HG03039 (cell line): ENCODE measurements around the gene CD276.
"Not testable (repeated sequence)": the region's sequence is repeated elsewhere in the genome, so short reads cannot be mapped to it uniquely, and the experiment has no call there.

Source experiments
- ATAC-seq: cut with Tn5 transposase; IDR thresholded peaks from one replicate; pipeline ENCODE4 v1.9.1; 2021; ENCODE audit warnings: mild to moderate bottlenecking, moderate library complexity; ENCODE audit not compliant: unreplicated experiment

The CD276 gene

GRCh38 chr15:73684581-73685455 is 635 bp downstream of the CD276 start:
- no peak for ATAC-seq

DNA sequence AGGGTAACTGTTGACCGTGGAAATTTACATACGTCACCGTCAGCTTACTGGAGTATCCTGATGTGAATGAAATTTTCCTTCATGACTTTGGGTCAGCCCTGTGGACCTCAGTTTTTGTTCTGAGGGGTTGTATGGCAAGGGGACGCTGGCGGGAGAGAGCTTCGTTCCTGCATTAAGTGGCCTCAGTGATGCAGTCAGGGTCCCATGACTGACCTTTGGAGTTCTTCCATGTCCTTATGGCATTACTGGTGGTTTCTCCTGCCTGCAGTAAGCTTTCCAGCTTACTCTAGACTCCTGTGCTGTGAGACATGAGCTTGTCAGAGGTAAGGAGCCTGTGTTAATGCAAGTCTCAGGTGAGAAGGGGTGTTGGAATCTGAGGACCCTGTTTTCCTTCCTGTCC is 1.8 kb downstream of the CD276 start:
- no peak for ATAC-seq

DNA sequence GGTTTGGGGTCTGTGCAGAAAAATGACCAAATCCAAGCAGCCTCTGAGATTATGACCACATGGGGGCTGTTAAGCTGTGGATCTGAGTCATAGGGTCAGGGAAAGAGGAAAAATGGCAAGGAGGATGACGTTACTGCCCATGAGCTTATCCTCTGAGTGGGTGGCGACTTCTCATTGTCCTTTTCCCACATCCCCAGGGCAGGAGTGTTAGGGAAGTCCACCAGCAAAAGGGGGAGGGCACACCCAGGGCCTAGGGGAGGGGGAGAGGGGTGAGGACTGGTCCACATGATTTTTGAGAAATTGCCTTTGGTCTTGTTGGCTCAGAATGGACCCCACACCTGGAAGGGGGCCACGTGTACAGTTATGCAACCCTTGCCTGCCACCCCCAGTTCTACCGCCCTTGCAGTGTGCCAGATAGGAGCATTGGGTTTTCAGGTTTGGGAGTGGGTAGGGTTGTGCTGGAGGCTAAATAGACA is 2.6 kb downstream of the CD276 start:
- no peak for ATAC-seq

- ATAC-seq: no peak
These were observed 3.2 kb downstream of the CD276 start for GRCh38 chr15:73687351-73687750.

GRCh38 chr15:73688455-73688854 is 4.3 kb downstream of the CD276 start:
- no peak for ATAC-seq

- no peak for ATAC-seq
These were observed 7.2 kb downstream of the CD276 start for GRCh38 chr15:73691396-73691795.

DNA sequence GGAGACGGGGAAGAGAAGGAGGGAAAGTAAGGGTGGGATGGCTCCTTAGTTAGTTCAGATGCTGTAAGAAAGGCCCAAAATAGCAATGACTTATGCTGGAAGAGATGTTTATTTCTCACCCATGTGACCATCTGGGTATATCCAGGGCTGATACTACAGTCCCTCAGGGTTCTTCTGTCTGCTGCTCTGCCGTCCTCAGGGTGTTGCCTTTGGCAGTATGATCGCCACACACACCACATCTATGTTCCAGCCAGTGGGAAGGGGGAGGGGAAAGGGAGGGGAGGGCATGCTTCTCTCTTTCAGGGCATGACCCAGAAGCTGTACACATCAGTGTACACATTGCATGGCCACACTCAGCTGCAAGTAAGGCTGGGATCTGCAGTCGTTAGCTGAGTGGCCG is 10.2 kb downstream of the CD276 start:
- ATAC-seq: no peak

- no peak for ATAC-seq
These were observed 11.8 kb downstream of the CD276 start for GRCh38 chr15:73695773-73696640.

DNA sequence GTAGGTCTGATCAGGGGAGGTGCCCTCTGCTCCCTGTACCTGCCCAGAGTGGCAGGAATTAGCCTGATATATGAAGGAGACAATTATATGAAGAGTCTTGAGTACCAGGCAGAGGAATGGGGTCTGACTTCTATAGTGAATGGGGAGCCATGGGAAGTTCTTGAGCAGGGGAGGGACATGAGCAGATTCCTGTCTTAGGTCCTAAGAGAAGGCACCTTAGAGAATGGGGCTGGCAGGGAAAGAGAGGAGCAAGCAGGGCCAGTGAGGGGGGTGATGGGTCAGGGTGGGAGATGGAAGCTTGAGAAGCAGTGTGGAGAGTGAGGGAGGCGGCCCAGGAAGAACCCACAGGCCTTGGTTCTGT is 12.4 kb downstream of the CD276 start:
- no peak for ATAC-seq

- no peak for ATAC-seq
These were observed 12.9 kb downstream of the CD276 start for GRCh38 chr15:73697033-73697467.

GRCh38 chr15:73699249-73700040 is 15.3 kb downstream of the CD276 start:
- ATAC-seq: no peak

GRCh38 chr15:73700041-73700842 is 16.1 kb downstream of the CD276 start:
- no peak for ATAC-seq

DNA sequence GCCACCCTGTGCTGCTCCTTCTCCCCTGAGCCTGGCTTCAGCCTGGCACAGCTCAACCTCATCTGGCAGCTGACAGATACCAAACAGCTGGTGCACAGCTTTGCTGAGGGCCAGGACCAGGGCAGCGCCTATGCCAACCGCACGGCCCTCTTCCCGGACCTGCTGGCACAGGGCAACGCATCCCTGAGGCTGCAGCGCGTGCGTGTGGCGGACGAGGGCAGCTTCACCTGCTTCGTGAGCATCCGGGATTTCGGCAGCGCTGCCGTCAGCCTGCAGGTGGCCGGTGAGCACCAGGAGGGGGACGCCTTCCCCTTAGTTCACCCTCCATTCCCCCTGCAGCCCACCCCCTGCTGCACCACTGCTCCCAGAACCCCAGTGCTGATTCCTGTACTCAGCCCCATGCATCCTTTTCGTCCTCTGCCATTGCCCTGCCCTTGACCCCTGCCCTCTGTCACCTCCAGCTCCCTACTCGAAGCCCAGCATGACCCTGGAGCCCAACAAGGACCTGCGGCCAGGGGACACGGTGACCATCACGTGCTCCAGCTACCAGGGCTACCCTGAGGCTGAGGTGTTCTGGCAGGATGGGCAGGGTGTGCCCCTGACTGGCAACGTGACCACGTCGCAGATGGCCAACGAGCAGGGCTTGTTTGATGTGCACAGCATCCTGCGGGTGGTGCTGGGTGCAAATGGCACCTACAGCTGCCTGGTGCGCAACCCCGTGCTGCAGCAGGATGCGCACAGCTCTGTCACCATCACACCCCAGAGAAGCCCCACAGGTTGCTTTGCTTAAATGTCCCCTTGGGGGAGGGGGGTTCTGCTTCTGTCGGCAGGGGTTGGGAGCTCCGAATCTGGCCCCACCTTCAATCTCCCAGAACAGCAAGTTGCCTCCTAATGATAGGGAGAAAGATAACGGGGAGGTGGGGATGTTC is 18.4 kb downstream of the CD276 start:
- not testable (repeated sequence) for ATAC-seq

GRCh38 chr15:73703601-73704000 is 19.4 kb downstream of the CD276 start:
- ATAC-seq: not testable (repeated sequence)

DNA sequence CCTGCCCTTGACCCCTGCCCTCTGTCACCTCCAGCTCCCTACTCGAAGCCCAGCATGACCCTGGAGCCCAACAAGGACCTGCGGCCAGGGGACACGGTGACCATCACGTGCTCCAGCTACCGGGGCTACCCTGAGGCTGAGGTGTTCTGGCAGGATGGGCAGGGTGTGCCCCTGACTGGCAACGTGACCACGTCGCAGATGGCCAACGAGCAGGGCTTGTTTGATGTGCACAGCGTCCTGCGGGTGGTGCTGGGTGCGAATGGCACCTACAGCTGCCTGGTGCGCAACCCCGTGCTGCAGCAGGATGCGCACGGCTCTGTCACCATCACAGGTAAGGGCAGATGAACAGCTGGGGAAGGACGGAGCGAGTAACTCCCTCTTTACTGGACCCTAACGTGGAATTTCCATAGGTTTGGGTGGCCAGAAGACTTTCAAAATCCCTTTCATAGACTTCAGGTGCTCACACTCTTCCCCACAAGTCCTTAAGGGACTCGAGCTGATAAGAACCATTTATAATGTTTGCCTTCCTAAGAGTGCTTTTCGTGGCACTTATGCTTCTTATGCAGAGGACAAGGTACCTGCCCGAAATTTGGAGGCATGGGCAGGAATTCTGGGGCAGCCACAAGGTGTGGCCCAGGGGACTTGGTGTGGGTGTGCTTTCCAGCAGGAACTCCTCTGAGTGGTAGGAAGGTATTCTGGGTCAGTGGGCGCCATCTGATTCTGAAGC is 20.1 kb downstream of the CD276 start:
- not testable (repeated sequence) for ATAC-seq

DNA sequence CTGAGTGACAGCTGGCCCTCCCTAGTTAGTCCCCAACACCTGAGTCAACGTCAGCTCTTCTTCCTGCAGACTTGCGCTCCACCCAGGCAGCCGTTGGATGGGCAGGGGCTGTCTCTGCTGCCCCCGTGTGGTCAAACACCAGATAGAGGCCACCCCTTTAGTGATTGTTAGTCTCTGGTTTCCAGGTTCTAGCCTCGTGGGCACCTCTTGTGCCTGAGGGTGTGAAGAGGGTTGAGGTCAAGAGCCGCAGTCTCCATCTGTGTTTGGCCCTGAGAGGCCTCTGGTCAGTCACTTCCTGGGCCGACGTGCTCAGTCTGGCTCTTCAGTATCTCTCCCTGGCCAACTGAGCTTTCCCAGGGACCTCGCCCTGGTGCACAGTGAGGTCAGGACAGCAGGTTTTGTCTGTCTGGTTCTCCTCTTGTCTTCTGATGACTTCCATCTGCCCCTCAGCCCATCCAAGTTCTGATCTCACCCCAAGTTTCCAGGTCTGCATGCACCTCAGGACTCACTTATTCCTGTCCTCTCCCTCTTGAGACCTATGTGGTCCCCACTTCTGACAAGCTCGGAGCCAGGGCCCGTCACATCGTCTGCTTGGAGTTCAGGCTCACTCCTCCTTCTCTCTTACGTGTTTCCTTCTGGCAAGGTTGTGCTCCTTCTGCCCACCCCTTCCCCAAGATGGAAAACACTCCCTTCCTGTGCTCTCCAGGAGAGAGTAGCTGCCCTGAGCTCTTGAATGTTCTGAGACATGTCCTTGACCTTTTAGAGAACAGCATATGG is 20.9 kb downstream of the CD276 start:
- no peak for ATAC-seq

DNA sequence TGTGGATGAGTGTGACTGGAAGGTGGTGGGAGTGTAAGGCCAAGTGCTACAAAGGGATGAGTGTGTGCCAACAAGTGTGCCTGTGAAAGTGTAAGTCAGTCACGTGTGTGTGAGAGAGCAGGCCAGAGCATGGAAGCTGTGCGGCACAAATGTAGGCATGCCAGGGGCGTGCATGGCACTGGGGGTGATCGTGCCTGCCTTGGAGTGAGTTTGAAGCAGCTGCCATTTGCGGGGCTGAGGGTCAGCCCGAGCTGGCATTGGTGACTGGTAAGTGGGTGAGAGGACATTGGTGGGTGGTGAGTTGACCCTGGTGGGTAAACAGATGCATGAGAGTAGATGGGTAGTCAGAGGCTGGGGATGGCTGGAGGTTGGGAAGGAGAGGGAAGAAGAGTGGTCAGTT is 24.5 kb downstream of the CD276 start:
- ATAC-seq: no peak

DNA sequence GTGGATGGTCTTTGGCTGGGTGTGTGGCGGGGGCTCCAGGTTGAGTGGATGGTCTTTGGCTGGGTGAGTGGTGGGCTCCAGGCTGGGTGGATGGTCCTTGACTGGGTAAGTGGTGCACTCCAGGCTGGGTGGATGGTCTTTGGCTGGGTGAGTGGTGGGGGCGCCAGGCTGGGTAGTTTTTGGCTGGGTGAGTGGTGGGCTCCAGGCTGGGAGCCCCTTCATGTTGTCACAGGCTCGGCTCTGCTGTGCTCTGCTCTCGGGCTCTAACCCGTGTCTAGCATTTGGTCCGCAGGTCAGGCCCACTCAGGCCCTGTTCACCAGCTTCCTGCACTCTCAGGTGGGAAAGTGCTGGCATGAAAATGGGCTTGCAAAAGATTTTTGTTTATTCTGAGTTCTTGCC is 25.1 kb downstream of the CD276 start:
- no peak for ATAC-seq
